HepG2 (cell line): ENCODE data around the gene MAPK14. TPM values are rescaled to one million over a fixed set of nuclear protein-coding genes. Genes with fewer than 3 reads are reported as not detected.

Source experiments
- ATAC-seq: fragments of 200-7000 bp; cut with Tn5 transposase; 3 replicates; pipeline ENCODE4 v1.9.1; 2020; ENCODE audit warnings: mild to moderate bottlenecking, moderate library complexity
- BruUV-seq: library from RNA; stranded (reverse); fragments of 400-500 nt; replicated peaks from 2 replicates; lab custom pipeline; 2021; lab: Mats Ljungman, UMichigan
- CTCF ChIA-PET: fragments of 300-600 bp; formaldehyde crosslinking; extraction: SDS; loops from one replicate; lab custom pipeline; 2021; ENCODE audit warnings: low total read pairs, inconsistent platforms, low intra/inter-chr PET ratio; lab: Yijun Ruan, JAX
- POLR2A ChIA-PET: fragments of 350-600 bp; sonication (Branson Sonifier 250); formaldehyde crosslinking; loops from one replicate; lab custom pipeline; 2020; ENCODE audit warnings: antibody characterized with exemption, inconsistent platforms; lab: Yijun Ruan, JAX
- DNase-seq: peaks from one replicate; pipeline ENCODE4 v3.0.0-alpha.2; 2015; ENCODE audit warnings: low spot score
- FAIRE-seq: peaks from 3 replicates; lab custom pipeline; 2011; peaks lifted over from hg19 to GRCh38; lab: Jason Lieb, UNC
- H2AFZ ChIP-seq: one replicate; pipeline ENCODE4 v1.6.1; 2011; ENCODE audit warnings: low read length, inconsistent platforms
- H3K27ac ChIP-seq: fragments of 300-600 bp; 3 replicates; pipeline ENCODE4 v1.8.0; 2011; ENCODE audit warnings: mixed run types, mild to moderate bottlenecking, mixed read lengths, low read length, inconsistent platforms; ENCODE audit not compliant: insufficient read depth; ENCODE audit errors: extremely low read length
- H3K27me3 ChIP-seq, 2 experiments: fragments of 200-600 bp in 1 of 2; 2 replicates in 1 of 2; 3 replicates in 1 of 2; pipeline versions ENCODE4 v1.6.0 to v1.8.0; 2011; ENCODE audit warnings: low read length in 2 of 2, mild to moderate bottlenecking in 2 of 2, moderate library complexity in 2 of 2, inconsistent platforms in 1 of 2; ENCODE audit not compliant: insufficient read depth in 2 of 2, control insufficient read depth in 1 of 2
- H3K36me3 ChIP-seq, 2 experiments: fragments of 200-600 bp in 1 of 2; replicated peaks in 1 of 2; 2 replicates in 1 of 2; 3 replicates in 1 of 2; pipeline versions ENCODE4 v1.5.1 to v1.8.0; 2011; ENCODE audit warnings: low read length in 2 of 2, inconsistent platforms in 1 of 2; ENCODE audit not compliant: insufficient read depth in 2 of 2, control insufficient read depth in 1 of 2
- H3K4me1 ChIP-seq: 2 replicates; pipeline ENCODE4 v1.5.1; 2012; ENCODE audit warnings: low read length, inconsistent platforms; ENCODE audit not compliant: insufficient read depth
- H3K4me2 ChIP-seq: 2 replicates; pipeline ENCODE4 v1.6.0; 2011; ENCODE audit warnings: low read depth, low read length, inconsistent platforms
- H3K4me3 ChIP-seq, 3 experiments: fragments of 200-600 bp in 1 of 3; sonication (generic), shearing (Covaris generic) in 1 of 3; replicated peaks in 1 of 3; 2 replicates each; pipeline ENCODE4 v1.5.1; 2011 to 2016; ENCODE audit warnings: low read length in 3 of 3, inconsistent platforms in 2 of 3, low read depth in 2 of 3, mild to moderate bottlenecking in 2 of 3, control low read depth in 1 of 3, mixed read lengths in 1 of 3; ENCODE audit not compliant: insufficient read depth in 1 of 3
- H3K79me2 ChIP-seq: one replicate; pipeline ENCODE4 v1.6.1; 2011; ENCODE audit warnings: low read length, inconsistent platforms; ENCODE audit not compliant: insufficient read depth
- H3K9ac ChIP-seq: 2 replicates; pipeline ENCODE4 v1.6.0; 2011; ENCODE audit warnings: mild to moderate bottlenecking, low read depth, low read length, inconsistent platforms; ENCODE audit not compliant: insufficient read depth
- H3K9me3 ChIP-seq: 2 replicates; pipeline ENCODE4 v1.5.1; 2012; ENCODE audit warnings: mild to moderate bottlenecking, low read length
- H4K20me1 ChIP-seq: 2 replicates; pipeline ENCODE4 v1.6.0; 2011; ENCODE audit warnings: inconsistent platforms, mild to moderate bottlenecking, low read length, moderate library complexity; ENCODE audit not compliant: insufficient read depth
- CENPX ChIP-seq: sonication (generic); formaldehyde crosslinking; IDR thresholded peaks from 2 replicates; pipeline ENCODE4 v1.9.0; 2021; ENCODE audit warnings: mild to moderate bottlenecking, missing genetic modification reagents, moderate library complexity
- KLF13 ChIP-seq: sonication (generic); formaldehyde crosslinking; IDR thresholded peaks from 2 replicates; pipeline ENCODE4 v1.4.0; 2020; ENCODE audit warnings: mild to moderate bottlenecking, missing genetic modification reagents
- NONO ChIP-seq, 2 experiments: fragments of 450-650 bp in 1 of 2; sonication (generic) in 1 of 2; formaldehyde crosslinking in 1 of 2; IDR thresholded peaks in 1 of 2; conservative IDR thresholded peaks in 1 of 2; 2 replicates each; pipeline versions ENCODE4 v1.6.1 to v1.8.0; 2017 to 2022; ENCODE audit warnings: mild to moderate bottlenecking in 1 of 2, missing genetic modification reagents in 1 of 2, moderate library complexity in 1 of 2
- POLR2G ChIP-seq: fragments of 200-400 bp; formaldehyde crosslinking; IDR thresholded peaks from 2 replicates; pipeline ENCODE4 v1.6.1; 2018; ENCODE audit warnings: mild to moderate bottlenecking, low read depth, low read length, moderate library complexity
- RBM22 ChIP-seq: fragments of 200-400 bp; formaldehyde crosslinking; optimal IDR thresholded peaks from 2 replicates; pipeline ENCODE3; 2017; ENCODE audit warnings: mild to moderate bottlenecking, low read length, moderate library complexity
- RNF2 ChIP-seq: fragments of 450-650 bp; conservative IDR thresholded peaks from 2 replicates; pipeline ENCODE4 v1.6.1; 2016; ENCODE audit warnings: low read depth
- ZBTB2 ChIP-seq: sonication (generic); formaldehyde crosslinking; IDR thresholded peaks from 2 replicates; pipeline ENCODE4 v1.8.0; 2022; ENCODE audit warnings: low read depth, missing genetic modification reagents
- ZFAT ChIP-seq: sonication (generic); formaldehyde crosslinking; conservative IDR thresholded peaks from 2 replicates; pipeline ENCODE4 v1.8.1; 2023; ENCODE audit warnings: missing genetic modification reagents, inconsistent platforms
- ZNF232 ChIP-seq: sonication (generic); formaldehyde crosslinking; IDR thresholded peaks from 2 replicates; pipeline ENCODE4 v1.4.0; 2020; ENCODE audit warnings: missing genetic modification reagents, borderline replicate concordance
- ZNF501 ChIP-seq: sonication (generic); formaldehyde crosslinking; IDR thresholded peaks from 2 replicates; pipeline ENCODE4 v1.5.1; 2020; ENCODE audit warnings: mild to moderate bottlenecking, moderate library complexity, missing genetic modification reagents
- ZNF605 ChIP-seq: sonication (generic); formaldehyde crosslinking; IDR thresholded peaks from 2 replicates; pipeline ENCODE4 v1.8.0; 2022; ENCODE audit warnings: mild to moderate bottlenecking, missing genetic modification reagents
- ZNF670 ChIP-seq: sonication (generic); formaldehyde crosslinking; IDR thresholded peaks from 2 replicates; pipeline ENCODE4 v1.8.0; 2022; ENCODE audit warnings: mild to moderate bottlenecking, missing genetic modification reagents, borderline replicate concordance
- ZNF691 ChIP-seq: sonication (generic); formaldehyde crosslinking; IDR thresholded peaks from 2 replicates; pipeline ENCODE4 v1.4.0; 2020; ENCODE audit warnings: missing genetic modification reagents, low read depth, mild to moderate bottlenecking, borderline replicate concordance
- ZNF781 ChIP-seq: sonication (generic); formaldehyde crosslinking; IDR thresholded peaks from 2 replicates; pipeline ENCODE4 v1.5.1; 2020; ENCODE audit warnings: borderline replicate concordance, mild to moderate bottlenecking, missing genetic modification reagents; ENCODE audit errors: not compliant biosample characterization
- WGBS: methylation state at CpG from one replicate; pipeline ENCODE4 v1.1.6; 2017; ENCODE audit warnings: low lambda C conversion rate; 5-methylcytosine and 5-hydroxymethylcytosine counted together
- in situ Hi-C: cut with HindIII; loops from 2 replicates; pipeline ENCODE4 v1.10.0; 2017; ENCODE audit warnings: low pct_unique_long_range_greater_than_20kb; ENCODE audit not compliant: extremely low pct_ligation_motif_present
- intact Hi-C: fragments of 100-400 bp; cut with micrococcal nuclease; formaldehyde crosslinking; loops from one replicate; pipeline ENCODE4 v1.10.0; 2022; ENCODE audit not compliant: unreplicated experiment
- polyA plus RNA-seq, 8 experiments: library from polyadenylated mRNA; depleted of rRNA in 3 of 8; stranded (reverse) in 7 of 8; unstranded in 1 of 8; fragments of >200 nt; fragmentation: Illumina TruSeq in 4 of 8; extraction: Trizol in 4 of 8; gene quantifications; 2 replicates each; pipeline versions ENCODE4 v1.2.1 to v1.2.3, GENCODE V29; 2011 to 2016; ENCODE audit warnings: low read depth in 4 of 8, missing spikeins in 1 of 8, mixed read lengths in 1 of 8; ENCODE audit not compliant: insufficient read depth in 1 of 8
- total RNA-seq, 5 experiments: library from RNA; depleted of rRNA; stranded (reverse); fragments of >200 nt; fragmentation: Illumina TruSeq; extraction: Trizol; gene quantifications; 2 replicates each; pipeline ENCODE4 v1.2.3, GENCODE V29; 2016; ENCODE audit warnings: low read depth in 1 of 5

MAPK14 gene
- total and polyA plus RNA-seq, 2 of the 13 experiments (the other 11 are each of a cell fraction or from before 2014, with no cell fraction given) = 66.3 to 67.3 TPM

GRCh38 chr6:36114798-36115408, 87.3 kb downstream of the MAPK14 start:
- DNase-seq (no peak), FAIRE-seq (no peak), ATAC-seq (no peak)
- in situ Hi-C loops = no loop called here
- Histone ChIP-seq H2AFZ (no peak overlapping the region), H3K79me2 (no peaks in the 10 kb centered on the region), H3K9ac (no peak overlapping the region), H3K27ac (no peak overlapping the region), H3K36me3 (peaks cover 6 to 17% of the 10 kb centered on the region in 2 experiments), H3K4me2 (no peak overlapping the region), H3K4me1 (peaks cover 11% of the 10 kb centered on the region), H4K20me1 (no peaks in the 10 kb centered on the region), H3K4me3 (no peak overlapping the region), H3K27me3 (no peaks in the 10 kb centered on the region), H3K9me3 (no peaks in the 10 kb centered on the region)
- intact Hi-C loops = no loop called here
- ChIA-PET CTCF (no interaction called here), POLR2A (no interaction called here)
- BruUV-seq = no TSS peak
- 98% methylated on average over 4 of the region's 4 CpGs for WGBS
- no peak for TF ChIP-seq RNF2
- TF ChIP-seq POLR2G = 0 out of 2 replicates have a peak, but pooled peaks have one; percentile 11
- peak; percentile 85 for TF ChIP-seq RBM22

GRCh38 chr6:36115412-36115811, 87.8 kb downstream of the MAPK14 start:
- no peak for DNase-seq
- FAIRE-seq = no peak
- Histone ChIP-seq H3K4me2 (no peak overlapping the region), H3K4me1 (peaks cover 11% of the 10 kb centered on the region), H3K4me3 (no peak overlapping the region), H3K36me3 (peaks cover 2 to 12% of the 10 kb centered on the region in 2 experiments), H3K9me3 (no peaks in the 10 kb centered on the region), H3K27me3 (no peaks in the 10 kb centered on the region), H3K9ac (no peak overlapping the region), H2AFZ (no peak overlapping the region), H3K79me2 (no peaks in the 10 kb centered on the region), H4K20me1 (no peaks in the 10 kb centered on the region), H3K27ac (no peak overlapping the region)
- 96% methylated on average over 10 of the region's 10 CpGs for WGBS
- POLR2A ChIA-PET = no interaction called here
- CTCF ChIA-PET = no interaction called here
- no TSS peak for BruUV-seq
- TF ChIP-seq ZFAT (CRISPR knock-in tag) = no peak
- TF ChIP-seq ZNF605 (CRISPR knock-in tag) = no peak
- no peak for TF ChIP-seq ZBTB2 (CRISPR knock-in tag)
- no peak for TF ChIP-seq KLF13 (CRISPR knock-in tag)
- no peak for TF ChIP-seq NONO (IDR thresholded peaks at IDR 0.05)
- TF ChIP-seq NONO (CRISPR knock-in tag; conservative IDR thresholded peaks at IDR 0.05) = no peak
- no peak for TF ChIP-seq ZNF670 (CRISPR knock-in tag)
- TF ChIP-seq ZNF501 (CRISPR knock-in tag) = no peak
- TF ChIP-seq ZNF691 = no peak
- no peak for TF ChIP-seq ZNF781 (CRISPR knock-in tag)
- TF ChIP-seq CENPX (CRISPR knock-in tag) = no peak
- TF ChIP-seq ZNF232 (CRISPR knock-in tag) = no peak
- intact Hi-C loops = no loop called here
- in situ Hi-C loops = no loop called here
- ATAC-seq = no peak
